Measurements from ENCODE around the gene OR10C1.

The OR10C1 gene

GRCh38 chr6:29465801-29466200 is 26.7 kb downstream of the OR10C1 start:
- Histone ChIP-seq H3K9ac (ENCODE audit: low read length) (no peak overlapping the region), H3K27me3 (ENCODE audit: insufficient read depth, low read length) (no peaks in the 10 kb centered on the region), H3K79me2 (ENCODE audit: insufficient read depth, low read length) (no peaks in the 10 kb centered on the region), H3K4me1 (ENCODE audit: insufficient read depth, low read length, severe bottlenecking) (no peaks in the 10 kb centered on the region), H2AFZ (ENCODE audit: low read length) (no peak overlapping the region), H3F3A (ENCODE audit: insufficient read depth, low read length) (no peaks in the 10 kb centered on the region), H4K20me1 (ENCODE audit: insufficient read depth, low read length) (no peaks in the 10 kb centered on the region), H3K27ac (ENCODE audit: low read depth, low read length, poor library complexity, severe bottlenecking) (no peak overlapping the region), H3K4me3 (ENCODE audit: low read depth, low read length, poor library complexity, severe bottlenecking) (no peak overlapping the region), H3K9me3 (ENCODE audit: low read length) (no peaks in the 10 kb centered on the region), H3K4me2 (ENCODE audit: low read length) (no peak overlapping the region), H3K36me3 (ENCODE audit: insufficient read depth, low read length) (no peaks in the 10 kb centered on the region), H3K9me2 (ENCODE audit: low read depth, low read length) (no peaks in the 10 kb centered on the region)
- no peak for TF ChIP-seq EZH2 (IDR thresholded peaks at IDR 0.05; ENCODE audit: borderline replicate concordance, low read length)
- no peak for TF ChIP-seq CTCF (IDR thresholded peaks at IDR 0.05; ENCODE audit: low read length)

- H3K4me2 ChIP-seq (ENCODE audit: low read length) = no peak overlapping the region
Measured at GRCh38 chr6:29466241-29466640, 27.1 kb downstream of the OR10C1 start.

GRCh38 chr6:29474996-29475395 is 35.9 kb downstream of the OR10C1 start:
- Histone ChIP-seq H3K79me2 (ENCODE audit: insufficient read depth, low read length) (no peaks in the 10 kb centered on the region), H3K4me1 (ENCODE audit: insufficient read depth, low read length, severe bottlenecking) (no peaks in the 10 kb centered on the region), H3F3A (ENCODE audit: insufficient read depth, low read length) (no peaks in the 10 kb centered on the region), H3K9ac (ENCODE audit: low read length) (no peak overlapping the region), H3K9me3 (ENCODE audit: low read length) (no peaks in the 10 kb centered on the region), H3K4me2 (ENCODE audit: low read length) (no peak overlapping the region), H3K27me3 (ENCODE audit: insufficient read depth, low read length) (no peaks in the 10 kb centered on the region), H3K27ac (ENCODE audit: low read depth, low read length, poor library complexity, severe bottlenecking) (no peak overlapping the region), H3K9me2 (ENCODE audit: low read depth, low read length) (no peaks in the 10 kb centered on the region), H2AFZ (ENCODE audit: low read length) (no peak overlapping the region), H4K20me1 (ENCODE audit: insufficient read depth, low read length) (no peaks in the 10 kb centered on the region), H3K4me3 (ENCODE audit: low read depth, low read length, poor library complexity, severe bottlenecking) (no peak overlapping the region), H3K36me3 (ENCODE audit: insufficient read depth, low read length) (no peaks in the 10 kb centered on the region)
- no peak for TF ChIP-seq CTCF (IDR thresholded peaks at IDR 0.05; ENCODE audit: low read length)
- no peak for TF ChIP-seq EZH2 (IDR thresholded peaks at IDR 0.05; ENCODE audit: borderline replicate concordance, low read length)

More at GRCh38 chr6:29466241-29466640, 27.1 kb downstream of the OR10C1 start:
- Histone ChIP-seq H3K9me2 (ENCODE audit: low read depth, low read length) (no peaks in the 10 kb centered on the region), H3K4me1 (ENCODE audit: insufficient read depth, low read length, severe bottlenecking) (no peaks in the 10 kb centered on the region), H3K9me3 (ENCODE audit: low read length) (no peaks in the 10 kb centered on the region), H3K36me3 (ENCODE audit: insufficient read depth, low read length) (no peaks in the 10 kb centered on the region), H4K20me1 (ENCODE audit: insufficient read depth, low read length) (no peaks in the 10 kb centered on the region), H2AFZ (ENCODE audit: low read length) (no peak overlapping the region), H3K9ac (ENCODE audit: low read length) (no peak overlapping the region), H3F3A (ENCODE audit: insufficient read depth, low read length) (no peaks in the 10 kb centered on the region), H3K4me3 (ENCODE audit: low read depth, low read length, poor library complexity, severe bottlenecking) (no peak overlapping the region), H3K79me2 (ENCODE audit: insufficient read depth, low read length) (no peaks in the 10 kb centered on the region), H3K27me3 (ENCODE audit: insufficient read depth, low read length) (no peaks in the 10 kb centered on the region), H3K27ac (ENCODE audit: low read depth, low read length, poor library complexity, severe bottlenecking) (no peak overlapping the region)
- TF ChIP-seq CTCF (IDR thresholded peaks at IDR 0.05; ENCODE audit: low read length) = no peak
- no peak for TF ChIP-seq EZH2 (IDR thresholded peaks at IDR 0.05; ENCODE audit: borderline replicate concordance, low read length)
